ENCODE results near the gene FGD6.
"Not testable (repeated sequence)": the region's sequence is repeated elsewhere in the genome, so short reads cannot be mapped to it uniquely, and the experiment has no call there.

Gene FGD6

DNA sequence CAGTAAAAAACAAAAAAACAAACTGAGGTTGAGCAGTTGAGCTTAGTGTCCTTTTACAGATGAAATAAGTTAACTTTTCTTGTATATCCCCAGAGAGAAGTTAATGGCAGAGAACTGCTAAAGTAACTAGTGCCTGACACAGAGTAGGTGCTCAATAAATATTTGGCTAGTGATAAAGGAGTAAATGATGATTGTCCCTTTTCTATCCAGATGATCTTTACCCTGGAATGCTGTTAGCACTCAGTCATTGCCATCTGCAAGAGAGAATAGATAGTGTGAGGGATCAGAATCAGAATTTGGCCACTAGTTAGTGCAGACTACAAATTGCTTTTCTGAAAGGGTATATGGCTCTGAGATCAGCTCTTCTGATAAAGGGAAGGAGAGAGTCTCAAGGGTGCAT, 21.9 kb upstream of the FGD6 start:
- Histone ChIP-seq H4K20me1 (ENCODE audit: low read depth, low read length) (peaks cover 21% of the 10 kb centered on the region), H3K79me2 (ENCODE audit: insufficient read depth, low read length) (peaks cover 82% of the 10 kb centered on the region), H3K4me3 (ENCODE audit: insufficient read depth, low read length, poor library complexity, severe bottlenecking) (no peak overlapping the region)

DNA sequence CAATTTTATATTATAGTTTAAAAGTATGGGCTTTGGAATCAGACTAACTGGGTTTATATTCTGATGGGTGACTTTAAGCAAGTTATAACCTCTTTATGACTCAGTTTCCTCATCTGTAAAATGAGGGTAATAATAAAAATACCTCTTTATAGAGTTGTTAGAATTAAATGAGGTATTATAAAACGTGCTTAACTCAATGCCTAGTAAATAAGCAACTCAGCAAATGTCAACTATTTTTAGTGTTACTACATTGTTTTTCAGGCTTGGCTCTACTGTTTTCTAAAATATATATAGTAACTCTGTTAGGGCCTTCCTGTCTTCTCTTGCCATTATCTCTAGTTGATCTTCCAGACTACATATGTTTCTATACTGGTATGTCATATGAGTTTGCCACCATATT, 20.9 kb upstream of the FGD6 start:
- no peaks in the 10 kb centered on the region for H3K36me3 ChIP-seq (ENCODE audit: low read length)
- TF ChIP-seq, protein P1, sequence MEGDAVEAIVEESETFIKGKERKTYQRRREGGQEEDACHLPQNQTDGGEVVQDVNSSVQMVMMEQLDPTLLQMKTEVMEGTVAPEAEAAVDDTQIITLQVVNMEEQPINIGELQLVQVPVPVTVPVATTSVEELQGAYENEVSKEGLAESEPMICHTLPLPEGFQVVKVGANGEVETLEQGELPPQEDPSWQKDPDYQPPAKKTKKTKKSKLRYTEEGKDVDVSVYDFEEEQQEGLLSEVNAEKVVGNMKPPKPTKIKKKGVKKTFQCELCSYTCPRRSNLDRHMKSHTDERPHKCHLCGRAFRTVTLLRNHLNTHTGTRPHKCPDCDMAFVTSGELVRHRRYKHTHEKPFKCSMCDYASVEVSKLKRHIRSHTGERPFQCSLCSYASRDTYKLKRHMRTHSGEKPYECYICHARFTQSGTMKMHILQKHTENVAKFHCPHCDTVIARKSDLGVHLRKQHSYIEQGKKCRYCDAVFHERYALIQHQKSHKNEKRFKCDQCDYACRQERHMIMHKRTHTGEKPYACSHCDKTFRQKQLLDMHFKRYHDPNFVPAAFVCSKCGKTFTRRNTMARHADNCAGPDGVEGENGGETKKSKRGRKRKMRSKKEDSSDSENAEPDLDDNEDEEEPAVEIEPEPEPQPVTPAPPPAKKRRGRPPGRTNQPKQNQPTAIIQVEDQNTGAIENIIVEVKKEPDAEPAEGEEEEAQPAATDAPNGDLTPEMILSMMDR (IDR thresholded peaks at IDR 0.05; ENCODE audit: insufficient read depth, low read length, poor library complexity, severe bottlenecking), result no peak
- no peak for TF ChIP-seq EZH2phosphoT487 (conservative IDR thresholded peaks at IDR 0.05; ENCODE audit: low read length)
- H3K79me2 ChIP-seq (ENCODE audit: insufficient read depth, low read length), result peaks cover 84% of the 10 kb centered on the region
- no peaks in the 10 kb centered on the region for H3K9me2 ChIP-seq (replicated peaks; ENCODE audit: insufficient read depth, low read length)
- no peaks in the 10 kb centered on the region for H3K9me3 ChIP-seq (ENCODE audit: insufficient read depth, low read length)
- no peaks in the 10 kb centered on the region for H3K27me3 ChIP-seq (ENCODE audit: low read length)
- no peak overlapping the region for H3K27ac ChIP-seq (ENCODE audit: low read depth, low read length)
- H3K4me3 ChIP-seq (ENCODE audit: insufficient read depth, low read length, poor library complexity, severe bottlenecking), result no peak overlapping the region
- H3K4me2 ChIP-seq (ENCODE audit: low read depth, low read length, poor library complexity, severe bottlenecking), result no peak overlapping the region
- no peaks in the 10 kb centered on the region for H3F3A ChIP-seq (ENCODE audit: insufficient read depth)
- H4K20me1 ChIP-seq (ENCODE audit: low read depth, low read length), result peaks cover 21% of the 10 kb centered on the region
- no peak overlapping the region for H2AFZ ChIP-seq (ENCODE audit: low read depth, low read length, severe bottlenecking)
- no peak overlapping the region for H3K9ac ChIP-seq (ENCODE audit: low read length)

More for the DNA sequence above, 21.9 kb upstream of the FGD6 start:
- TF ChIP-seq, protein P1 (IDR thresholded peaks at IDR 0.05; ENCODE audit: insufficient read depth, low read length, poor library complexity, severe bottlenecking), result no peak
- no peak for TF ChIP-seq EZH2phosphoT487 (conservative IDR thresholded peaks at IDR 0.05; ENCODE audit: low read length)
- H3K4me2 ChIP-seq (ENCODE audit: low read depth, low read length, poor library complexity, severe bottlenecking), result no peak overlapping the region
- H3K27ac ChIP-seq (ENCODE audit: low read depth, low read length), result no peak overlapping the region
- H2AFZ ChIP-seq (ENCODE audit: low read depth, low read length, severe bottlenecking), result no peak overlapping the region
- no peaks in the 10 kb centered on the region for H3K9me3 ChIP-seq (ENCODE audit: insufficient read depth, low read length)
- H3K9me2 ChIP-seq (replicated peaks; ENCODE audit: insufficient read depth, low read length), result no peaks in the 10 kb centered on the region
- no peaks in the 10 kb centered on the region for H3K36me3 ChIP-seq (ENCODE audit: low read length)
- no peaks in the 10 kb centered on the region for H3F3A ChIP-seq (ENCODE audit: insufficient read depth)
- no peak overlapping the region for H3K9ac ChIP-seq (ENCODE audit: low read length)
- H3K27me3 ChIP-seq (ENCODE audit: low read length), result no peaks in the 10 kb centered on the region

DNA sequence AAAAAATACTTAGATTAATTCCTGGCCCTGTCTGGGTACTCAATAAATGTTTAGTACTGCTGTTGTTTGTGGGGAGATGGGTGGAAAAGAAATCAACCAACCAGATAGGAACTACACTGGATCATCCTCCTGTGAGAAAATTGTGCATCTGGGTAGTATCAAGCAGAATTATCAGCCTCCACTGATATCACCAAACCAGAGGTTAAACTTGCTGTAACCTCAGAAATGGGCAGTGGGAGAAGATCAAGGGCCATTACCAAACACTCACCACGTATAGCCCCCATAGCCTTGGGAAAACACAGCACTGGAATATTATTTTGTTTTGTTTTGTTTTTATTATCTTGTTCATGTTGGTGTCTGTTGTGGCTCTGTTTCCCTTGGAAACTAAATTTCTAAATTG, 20.0 kb upstream of the FGD6 start:
- Histone ChIP-seq H3K4me2 (ENCODE audit: low read depth, low read length, poor library complexity, severe bottlenecking) (no peak overlapping the region), H3K4me3 (ENCODE audit: insufficient read depth, low read length, poor library complexity, severe bottlenecking) (no peak overlapping the region), H3K79me2 (ENCODE audit: insufficient read depth, low read length) (peaks cover 84% of the 10 kb centered on the region)

DNA sequence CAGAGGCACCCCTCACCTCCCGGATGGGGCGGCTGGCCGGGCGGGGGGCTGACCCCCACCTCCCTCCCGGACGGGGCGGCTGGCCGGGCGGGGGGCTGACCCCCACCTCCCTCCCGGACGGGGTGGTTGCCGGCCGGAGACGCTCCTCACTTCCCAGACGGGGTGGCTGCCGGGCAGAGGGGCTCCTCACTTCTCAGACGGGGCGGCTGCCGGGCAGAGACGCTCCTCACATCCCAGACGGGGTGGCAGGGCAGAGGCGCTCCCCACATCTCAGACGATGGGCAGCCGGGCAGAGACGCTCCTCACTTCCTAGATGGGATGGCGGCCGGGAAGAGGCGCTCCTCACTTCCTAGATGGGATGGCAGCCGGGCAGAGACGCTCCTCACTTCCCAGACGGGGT, 18.4 kb upstream of the FGD6 start:
- peaks cover 84% of the 10 kb centered on the region for H3K79me2 ChIP-seq (ENCODE audit: insufficient read depth, low read length)

More for the DNA sequence above, 20.0 kb upstream of the FGD6 start:
- Histone ChIP-seq H3F3A (ENCODE audit: insufficient read depth) (no peaks in the 10 kb centered on the region), H3K36me3 (ENCODE audit: low read length) (no peaks in the 10 kb centered on the region), H3K27me3 (ENCODE audit: low read length) (no peaks in the 10 kb centered on the region), H4K20me1 (ENCODE audit: low read depth, low read length) (peaks cover 21% of the 10 kb centered on the region), H3K27ac (ENCODE audit: low read depth, low read length) (no peak overlapping the region), H2AFZ (ENCODE audit: low read depth, low read length, severe bottlenecking) (no peak overlapping the region), H3K9me3 (ENCODE audit: insufficient read depth, low read length) (no peaks in the 10 kb centered on the region), H3K9me2 (replicated peaks; ENCODE audit: insufficient read depth, low read length) (no peaks in the 10 kb centered on the region), H3K9ac (ENCODE audit: low read length) (no peak overlapping the region)
- TF ChIP-seq, protein P1 (IDR thresholded peaks at IDR 0.05; ENCODE audit: insufficient read depth, low read length, poor library complexity, severe bottlenecking), result no peak
- TF ChIP-seq EZH2phosphoT487 (conservative IDR thresholded peaks at IDR 0.05; ENCODE audit: low read length), result no peak

DNA sequence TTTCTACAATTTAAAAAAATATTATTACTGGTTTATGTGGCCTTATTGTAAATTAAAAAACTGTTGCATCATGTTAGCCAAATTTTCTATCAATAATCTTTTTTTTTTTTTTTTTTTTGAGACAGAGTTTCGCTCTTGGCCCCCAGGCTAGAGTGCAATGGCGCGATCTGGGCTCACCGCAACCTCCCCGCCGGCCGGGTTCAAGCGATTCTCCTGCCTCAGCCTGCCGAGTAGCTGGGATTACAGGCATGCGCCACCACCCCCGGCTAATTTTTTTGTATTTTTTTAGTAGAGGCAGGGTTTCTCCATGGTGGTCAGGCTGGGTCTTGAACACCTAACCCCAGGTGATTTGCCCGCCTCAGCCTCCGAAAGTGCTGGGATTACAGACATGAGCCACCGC, 16.9 kb upstream of the FGD6 start:
- H3K79me2 ChIP-seq (ENCODE audit: insufficient read depth, low read length), result peaks cover 84% of the 10 kb centered on the region
- not testable (repeated sequence) for H3K36me3 ChIP-seq (ENCODE audit: low read length); H3K27ac ChIP-seq (ENCODE audit: low read depth, low read length); H3K4me3 ChIP-seq (ENCODE audit: insufficient read depth, low read length, poor library complexity, severe bottlenecking); H2AFZ ChIP-seq (ENCODE audit: low read depth, low read length, severe bottlenecking); H3K9ac ChIP-seq (ENCODE audit: low read length); H3K9me2 ChIP-seq (replicated peaks; ENCODE audit: insufficient read depth, low read length); H3F3A ChIP-seq (ENCODE audit: insufficient read depth); H3K4me2 ChIP-seq (ENCODE audit: low read depth, low read length, poor library complexity, severe bottlenecking); H3K9me3 ChIP-seq (ENCODE audit: insufficient read depth, low read length); H3K27me3 ChIP-seq (ENCODE audit: low read length)
- peaks cover 14% of the 10 kb centered on the region for H4K20me1 ChIP-seq (ENCODE audit: low read depth, low read length)

More for the DNA sequence above, 18.4 kb upstream of the FGD6 start:
- H3F3A ChIP-seq (ENCODE audit: insufficient read depth); H3K9ac ChIP-seq (ENCODE audit: low read length); H3K9me3 ChIP-seq (ENCODE audit: insufficient read depth, low read length); H3K27me3 ChIP-seq (ENCODE audit: low read length); H2AFZ ChIP-seq (ENCODE audit: low read depth, low read length, severe bottlenecking); H3K9me2 ChIP-seq (replicated peaks; ENCODE audit: insufficient read depth, low read length); H3K36me3 ChIP-seq (ENCODE audit: low read length); H3K4me2 ChIP-seq (ENCODE audit: low read depth, low read length, poor library complexity, severe bottlenecking); H3K27ac ChIP-seq (ENCODE audit: low read depth, low read length); H3K4me3 ChIP-seq (ENCODE audit: insufficient read depth, low read length, poor library complexity, severe bottlenecking): not testable (repeated sequence)
- H4K20me1 ChIP-seq (ENCODE audit: low read depth, low read length), result peaks cover 22% of the 10 kb centered on the region

Data from SU-DHL-6 (cell line).